HL-60 (cell line): Measurements from ENCODE around the gene FBXO40.

Experiments
- DNase-seq, 2 experiments: peaks; one replicate each; pipeline ENCODE4 v3.0.0-alpha.2; 2010 to 2020; ENCODE audit warnings: low read depth in 1 of 2, low spot score in 1 of 2
- H3K27ac ChIP-seq: fragments of 250-450 bp; sonication (Bioruptor Pico); replicated peaks from 2 replicates; pipeline ENCODE4 v1.5.1; 2020; ENCODE audit warnings: mild to moderate bottlenecking, moderate library complexity
- H3K27me3 ChIP-seq: fragments of 250-450 bp; sonication (Bioruptor Pico); 2 replicates; pipeline ENCODE4 v1.5.1; 2021; ENCODE audit warnings: mild to moderate bottlenecking, moderate library complexity; ENCODE audit not compliant: insufficient read depth, poor library complexity, severe bottlenecking
- H3K4me3 ChIP-seq: replicated peaks from 2 replicates; pipeline ENCODE4 v1.5.1; 2011; ENCODE audit warnings: mild to moderate bottlenecking, control low read depth, low read length; ENCODE audit not compliant: insufficient read depth
- GABPA ChIP-seq: IDR thresholded peaks from 2 replicates; pipeline ENCODE4 v1.6.1; 2012; ENCODE audit warnings: low read depth
- POLR2AphosphoS5 ChIP-seq: IDR thresholded peaks from 2 replicates; pipeline ENCODE4 v1.6.1; 2012; ENCODE audit warnings: low read depth
- REST ChIP-seq: IDR thresholded peaks from 2 replicates; pipeline ENCODE4 v1.6.1; 2012; ENCODE audit warnings: low read depth; ENCODE audit not compliant: insufficient replicate concordance
- SPI1 ChIP-seq: IDR thresholded peaks from 2 replicates; pipeline ENCODE4 v1.6.1; 2012; ENCODE audit warnings: low read depth, mild to moderate bottlenecking, borderline replicate concordance
- TF ChIP-seq, protein P1 (sequence below): IDR thresholded peaks from one replicate; pipeline ENCODE4 v1.5.1; 2011; ENCODE audit warnings: low read length, control low read depth, inconsistent platforms; ENCODE audit not compliant: insufficient read depth

FBXO40 gene

DNA sequence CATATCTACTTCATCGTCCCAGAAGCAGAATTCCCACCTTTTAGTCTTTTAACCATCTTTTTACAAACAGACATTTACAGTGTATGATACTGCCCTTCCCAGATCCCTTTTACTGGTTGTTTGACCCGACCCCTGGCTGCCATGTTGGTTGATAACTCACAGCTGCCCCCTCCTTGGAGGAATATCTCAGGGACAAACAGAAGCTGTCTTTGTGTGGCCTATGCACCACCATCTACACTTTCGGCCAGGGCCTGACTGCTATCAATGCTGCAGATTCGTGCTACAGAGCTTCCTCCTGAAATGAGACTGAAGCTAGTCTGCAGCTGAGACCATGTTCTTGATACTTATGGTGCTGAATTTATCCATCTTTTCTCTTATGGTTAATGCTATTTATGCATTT is 40.8 kb upstream of the FBXO40 start:
- H3K27me3 ChIP-seq = no peaks in the 10 kb centered on the region
- TF ChIP-seq REST = no peak
- no peak for TF ChIP-seq POLR2AphosphoS5
- TF ChIP-seq SPI1 = no peak
- TF ChIP-seq, protein P1, sequence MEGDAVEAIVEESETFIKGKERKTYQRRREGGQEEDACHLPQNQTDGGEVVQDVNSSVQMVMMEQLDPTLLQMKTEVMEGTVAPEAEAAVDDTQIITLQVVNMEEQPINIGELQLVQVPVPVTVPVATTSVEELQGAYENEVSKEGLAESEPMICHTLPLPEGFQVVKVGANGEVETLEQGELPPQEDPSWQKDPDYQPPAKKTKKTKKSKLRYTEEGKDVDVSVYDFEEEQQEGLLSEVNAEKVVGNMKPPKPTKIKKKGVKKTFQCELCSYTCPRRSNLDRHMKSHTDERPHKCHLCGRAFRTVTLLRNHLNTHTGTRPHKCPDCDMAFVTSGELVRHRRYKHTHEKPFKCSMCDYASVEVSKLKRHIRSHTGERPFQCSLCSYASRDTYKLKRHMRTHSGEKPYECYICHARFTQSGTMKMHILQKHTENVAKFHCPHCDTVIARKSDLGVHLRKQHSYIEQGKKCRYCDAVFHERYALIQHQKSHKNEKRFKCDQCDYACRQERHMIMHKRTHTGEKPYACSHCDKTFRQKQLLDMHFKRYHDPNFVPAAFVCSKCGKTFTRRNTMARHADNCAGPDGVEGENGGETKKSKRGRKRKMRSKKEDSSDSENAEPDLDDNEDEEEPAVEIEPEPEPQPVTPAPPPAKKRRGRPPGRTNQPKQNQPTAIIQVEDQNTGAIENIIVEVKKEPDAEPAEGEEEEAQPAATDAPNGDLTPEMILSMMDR = no peak
- TF ChIP-seq GABPA = no peak
- DNase-seq = no peak
- H3K4me3 ChIP-seq = no peak overlapping the region
- no peak overlapping the region for H3K27ac ChIP-seq

DNA sequence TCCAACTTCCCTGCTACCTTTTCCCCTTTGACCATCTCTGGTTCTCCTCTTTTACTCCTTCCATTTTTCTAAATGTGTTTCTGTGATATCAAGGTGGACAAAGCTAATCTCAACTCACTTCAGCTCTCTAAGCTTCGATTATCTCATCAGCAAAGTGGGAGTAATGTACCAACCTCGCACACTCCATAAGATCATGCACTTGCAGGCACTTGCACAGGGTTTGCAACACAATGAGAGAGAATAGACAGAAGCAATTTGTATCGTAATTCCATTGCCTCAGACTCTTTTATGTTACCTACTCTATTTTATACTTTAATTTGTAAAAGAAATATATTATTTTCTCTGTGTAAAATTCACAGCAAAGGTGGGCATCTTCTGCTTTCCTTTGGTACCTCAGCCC is 40.4 kb upstream of the FBXO40 start:
- TF ChIP-seq SPI1 = no peak
- no peak for TF ChIP-seq REST
- no peak for TF ChIP-seq GABPA
- TF ChIP-seq, protein P1 = no peak
- no peak for TF ChIP-seq POLR2AphosphoS5
- H3K27me3 ChIP-seq = no peaks in the 10 kb centered on the region
- H3K4me3 ChIP-seq = no peak overlapping the region
- no peak overlapping the region for H3K27ac ChIP-seq
- DNase-seq = no peak

DNA sequence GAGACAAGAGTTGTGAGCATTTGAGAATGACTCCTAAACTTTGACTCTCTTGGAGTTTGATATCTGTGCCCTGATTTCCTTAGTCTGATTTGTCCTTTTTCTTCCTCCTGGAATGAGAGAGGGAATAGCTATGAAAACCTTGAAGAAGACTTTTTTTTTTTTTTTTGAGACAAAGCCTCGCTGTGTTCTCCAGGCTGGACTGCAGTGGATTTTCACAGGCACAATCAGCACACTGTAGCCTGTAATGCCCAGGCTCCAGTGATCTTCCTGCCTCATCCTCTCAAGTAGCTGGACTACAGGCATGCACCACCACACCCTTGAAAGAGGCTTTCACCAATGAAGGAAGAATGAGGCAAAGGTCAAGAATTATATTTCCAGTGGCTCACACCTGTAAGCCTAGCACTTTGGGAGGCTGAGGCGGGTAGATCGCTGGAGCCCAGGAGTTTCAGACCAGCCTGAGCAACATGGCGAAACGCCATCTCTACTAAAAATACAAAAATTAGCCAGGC is 35.7 kb upstream of the FBXO40 start:
- Histone ChIP-seq H3K4me3 (no peak overlapping the region), H3K27me3 (no peaks in the 10 kb centered on the region), H3K27ac (no peak overlapping the region)
- TF ChIP-seq, protein P1 = no peak
- TF ChIP-seq SPI1 = no peak
- no peak for TF ChIP-seq GABPA
- TF ChIP-seq REST = no peak
- TF ChIP-seq POLR2AphosphoS5 = no peak
- DNase-seq = no peak
